Measurements from ENCODE around the gene ADA.

The ADA gene

DNA sequence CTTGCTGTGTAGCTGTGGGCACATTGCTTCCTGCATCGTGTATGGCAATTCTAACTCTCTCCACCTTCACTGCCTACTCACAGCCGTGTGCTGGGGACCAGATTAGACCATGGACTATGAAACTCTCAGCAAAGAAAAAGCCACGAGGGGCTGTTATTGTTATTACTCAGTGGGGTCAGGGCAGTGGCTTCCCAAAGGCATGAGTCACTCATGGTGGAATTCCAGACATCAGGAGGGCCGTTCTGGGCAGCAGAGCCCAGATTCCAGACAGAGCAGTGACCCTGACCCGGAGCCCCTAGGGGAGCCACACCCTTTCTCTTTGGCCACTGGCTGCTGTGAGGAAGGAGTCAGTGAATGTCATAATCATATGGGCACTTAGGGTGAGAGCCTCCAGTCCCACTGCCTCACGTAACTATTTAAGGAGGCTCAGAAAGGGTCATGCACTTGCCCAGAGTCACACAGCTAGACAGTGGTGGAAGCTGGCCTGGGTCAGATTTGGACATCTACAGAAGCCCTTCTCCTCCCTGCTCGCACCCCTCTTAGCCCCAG is 41.5 kb upstream of the ADA start:
- Histone ChIP-seq H3K4me3 (IDR thresholded peaks at IDR 0.05; ENCODE audit: insufficient read depth, low read depth, low read length) (no peak overlapping the region), H3K4me1 (ENCODE audit: low read depth, poor library complexity, severe bottlenecking) (peaks cover 10% of the 10 kb centered on the region), H2AFZ (ENCODE audit: low read depth) (no peak overlapping the region), H4K20me1 (ENCODE audit: insufficient read depth) (no peaks in the 10 kb centered on the region), H3K27me3 (ENCODE audit: insufficient read depth, low read depth) (peaks cover 83% of the 10 kb centered on the region), H3K36me3 (ENCODE audit: insufficient read depth) (no peaks in the 10 kb centered on the region), H3K4me2 (no peak overlapping the region), H3K79me2 (ENCODE audit: insufficient read depth, low read depth) (no peaks in the 10 kb centered on the region), H3K9ac (no peak overlapping the region), H3K27ac (no peak overlapping the region)
- TF ChIP-seq CTCF (conservative IDR thresholded peaks at IDR 0.05; ENCODE audit: low read depth, low read length) = no peak

DNA sequence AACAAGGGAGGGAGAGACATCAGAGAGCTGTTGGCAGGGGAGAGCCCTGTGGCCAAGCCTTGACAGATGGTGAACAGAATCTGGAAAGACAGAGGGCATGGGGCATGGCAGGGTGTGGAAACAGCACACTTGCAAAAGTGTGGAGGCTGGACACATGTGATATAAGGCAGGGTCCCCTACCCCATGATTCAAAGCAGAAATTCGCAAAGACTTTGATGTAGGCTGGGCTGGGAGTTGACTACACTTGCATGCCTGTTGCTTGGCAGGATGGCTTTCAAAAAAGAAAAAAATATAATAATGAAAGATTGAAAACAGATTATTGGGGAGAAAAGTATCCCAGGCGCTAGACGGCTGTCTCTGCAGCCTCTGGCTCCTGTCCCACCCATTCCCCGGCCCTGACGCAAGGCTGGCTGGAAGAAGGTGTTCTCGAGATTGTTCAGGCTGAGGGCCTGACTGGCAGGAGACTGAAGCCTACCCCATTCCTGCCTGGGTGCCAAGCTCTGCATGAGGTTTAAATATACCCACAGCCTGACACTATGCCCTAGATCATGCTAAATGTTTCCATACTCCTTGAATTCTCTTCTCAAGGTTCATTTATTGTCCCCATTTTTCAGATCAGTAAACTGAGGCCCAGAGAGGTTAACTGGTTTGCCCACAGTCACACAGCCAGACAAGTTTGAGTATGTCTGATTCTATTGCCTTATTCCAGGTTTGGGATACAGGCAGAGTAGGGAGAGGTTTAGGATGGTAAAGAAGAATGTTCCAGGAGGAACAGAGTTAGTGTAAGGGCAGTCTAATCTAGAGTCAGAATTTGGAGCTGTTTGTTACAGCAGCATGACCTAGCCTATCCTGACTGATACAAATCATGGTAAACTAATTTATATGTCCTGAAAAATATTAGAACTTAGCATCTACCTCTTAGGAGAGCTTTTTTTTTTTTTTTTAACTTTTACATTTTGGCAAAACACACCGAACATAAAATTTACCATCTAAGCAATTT is 40.2 kb upstream of the ADA start:
- Histone ChIP-seq H3K36me3 (ENCODE audit: insufficient read depth) (no peaks in the 10 kb centered on the region), H3K9ac (no peak overlapping the region), H2AFZ (ENCODE audit: low read depth) (no peak overlapping the region), H3K4me2 (no peak overlapping the region), H3K4me3 (IDR thresholded peaks at IDR 0.05; ENCODE audit: insufficient read depth, low read depth, low read length) (no peak overlapping the region), H3K4me1 (ENCODE audit: low read depth, poor library complexity, severe bottlenecking) (peaks cover 10% of the 10 kb centered on the region), H3K27ac (no peak overlapping the region), H3K79me2 (ENCODE audit: insufficient read depth, low read depth) (no peaks in the 10 kb centered on the region), H4K20me1 (ENCODE audit: insufficient read depth) (no peaks in the 10 kb centered on the region), H3K27me3 (ENCODE audit: insufficient read depth, low read depth) (peaks cover 72% of the 10 kb centered on the region)
- TF ChIP-seq CTCF (conservative IDR thresholded peaks at IDR 0.05; ENCODE audit: low read depth, low read length) = no peak

GRCh38 chr20:44690781-44691423 is 39.4 kb upstream of the ADA start:
- Histone ChIP-seq H3K27ac (no peak overlapping the region), H4K20me1 (ENCODE audit: insufficient read depth) (no peaks in the 10 kb centered on the region), H3K79me2 (ENCODE audit: insufficient read depth, low read depth) (no peaks in the 10 kb centered on the region), H3K9ac (no peak overlapping the region), H3K4me1 (ENCODE audit: low read depth, poor library complexity, severe bottlenecking) (peaks cover 8% of the 10 kb centered on the region), H3K4me2 (no peak overlapping the region), H3K4me3 (IDR thresholded peaks at IDR 0.05; ENCODE audit: insufficient read depth, low read depth, low read length) (no peak overlapping the region), H2AFZ (ENCODE audit: low read depth) (no peak overlapping the region), H3K36me3 (ENCODE audit: insufficient read depth) (no peaks in the 10 kb centered on the region), H3K27me3 (ENCODE audit: insufficient read depth, low read depth) (peaks cover 64% of the 10 kb centered on the region)
- no peak for TF ChIP-seq CTCF (conservative IDR thresholded peaks at IDR 0.05; ENCODE audit: low read depth, low read length)

- Histone ChIP-seq H4K20me1 (ENCODE audit: insufficient read depth) (no peaks in the 10 kb centered on the region), H3K27me3 (ENCODE audit: insufficient read depth, low read depth) (peaks cover 53% of the 10 kb centered on the region), H3K4me3 (IDR thresholded peaks at IDR 0.05; ENCODE audit: insufficient read depth, low read depth, low read length) (no peak overlapping the region), H2AFZ (ENCODE audit: low read depth) (no peak overlapping the region), H3K4me1 (ENCODE audit: low read depth, poor library complexity, severe bottlenecking) (peaks cover 7% of the 10 kb centered on the region), H3K79me2 (ENCODE audit: insufficient read depth, low read depth) (no peaks in the 10 kb centered on the region), H3K9ac (no peak overlapping the region), H3K36me3 (ENCODE audit: insufficient read depth) (no peaks in the 10 kb centered on the region), H3K27ac (no peak overlapping the region), H3K4me2 (no peak overlapping the region)
- no peak for TF ChIP-seq CTCF (conservative IDR thresholded peaks at IDR 0.05; ENCODE audit: low read depth, low read length)
Measured at GRCh38 chr20:44689809-44690208, 38.3 kb upstream of the ADA start.

Data from KMS-11 (cell line).